Fibroblast of skin of scalp (primary cell): ENCODE data around the gene OR52B4. TPM values are rescaled to one million over a fixed set of nuclear protein-coding genes. Genes with fewer than 3 reads are reported as not detected.
"Not testable (repeated sequence)": the region's sequence is repeated elsewhere in the genome, so short reads cannot be mapped to it uniquely, and the experiment has no call there.

Experiments
- DNase-seq: peaks from one replicate; pipeline ENCODE4 v3.0.0-alpha.2; 2013
- polyA plus RNA-seq, 2 experiments: library from polyadenylated mRNA; unstranded; fragments of 120-200 nt; gene quantifications; one replicate each; pipeline ENCODE4 v1.2.1, GENCODE V29; 2013; ENCODE audit not compliant: insufficient read length in 2 of 2

The OR52B4 gene
- not detected for polyA plus RNA-seq (2013, experiment 1 of 2; ENCODE audit: insufficient read length)
- polyA plus RNA-seq (2013, experiment 2 of 2; ENCODE audit: insufficient read length) = not detected

GRCh38 chr11:4368286-4368685, at the start of gene OR52B4:
Gene OR52B4, minus strand, starts transcription at chr11:4368386. Its CDS starts 91 bp downstream, at chr11:4368295.
- DNase-seq = no peak

GRCh38 chr11:4416816-4417215, 48.6 kb upstream of the OR52B4 start:
- DNase-seq = no peak

- no peak for DNase-seq
These were observed 48.1 kb upstream of the OR52B4 start for GRCh38 chr11:4416306-4416705.

- not testable (repeated sequence) for DNase-seq
These were observed 38.0 kb upstream of the OR52B4 start for GRCh38 chr11:4406206-4406605.

GRCh38 chr11:4393858-4394223, 25.7 kb upstream of the OR52B4 start:
- no peak for DNase-seq

- DNase-seq = peak; percentile 82
These were observed 25.1 kb upstream of the OR52B4 start, which contains the start of gene TRIM21 for GRCh38 chr11:4393209-4393857. Gene TRIM21, minus strand, starts transcription at chr11:4393702. Its CDS starts 3,293 bp downstream, at chr11:4390409.

- DNase-seq = no peak
These were observed 20.0 kb upstream of the OR52B4 start for GRCh38 chr11:4388221-4388620.

GRCh38 chr11:4385978-4386740, 18.0 kb upstream of the OR52B4 start:
- DNase-seq = no peak

GRCh38 chr11:4381901-4382300, 13.7 kb upstream of the OR52B4 start:
- DNase-seq = no peak

GRCh38 chr11:4375431-4376140, 7.4 kb upstream of the OR52B4 start:
- no peak for DNase-seq

GRCh38 chr11:4370166-4370565, 2.0 kb upstream of the OR52B4 start:
- DNase-seq = no peak

- DNase-seq = not testable (repeated sequence)
These were observed 20.0 kb downstream of the OR52B4 start for GRCh38 chr11:4348142-4348541.

- DNase-seq = not testable (repeated sequence)
These were observed 22.8 kb downstream of the OR52B4 start for GRCh38 chr11:4345366-4345765.

- not testable (repeated sequence) for DNase-seq
These were observed 33.8 kb downstream of the OR52B4 start for GRCh38 chr11:4334356-4334755.
